ENCODE results near the gene SPRN.

DNA sequence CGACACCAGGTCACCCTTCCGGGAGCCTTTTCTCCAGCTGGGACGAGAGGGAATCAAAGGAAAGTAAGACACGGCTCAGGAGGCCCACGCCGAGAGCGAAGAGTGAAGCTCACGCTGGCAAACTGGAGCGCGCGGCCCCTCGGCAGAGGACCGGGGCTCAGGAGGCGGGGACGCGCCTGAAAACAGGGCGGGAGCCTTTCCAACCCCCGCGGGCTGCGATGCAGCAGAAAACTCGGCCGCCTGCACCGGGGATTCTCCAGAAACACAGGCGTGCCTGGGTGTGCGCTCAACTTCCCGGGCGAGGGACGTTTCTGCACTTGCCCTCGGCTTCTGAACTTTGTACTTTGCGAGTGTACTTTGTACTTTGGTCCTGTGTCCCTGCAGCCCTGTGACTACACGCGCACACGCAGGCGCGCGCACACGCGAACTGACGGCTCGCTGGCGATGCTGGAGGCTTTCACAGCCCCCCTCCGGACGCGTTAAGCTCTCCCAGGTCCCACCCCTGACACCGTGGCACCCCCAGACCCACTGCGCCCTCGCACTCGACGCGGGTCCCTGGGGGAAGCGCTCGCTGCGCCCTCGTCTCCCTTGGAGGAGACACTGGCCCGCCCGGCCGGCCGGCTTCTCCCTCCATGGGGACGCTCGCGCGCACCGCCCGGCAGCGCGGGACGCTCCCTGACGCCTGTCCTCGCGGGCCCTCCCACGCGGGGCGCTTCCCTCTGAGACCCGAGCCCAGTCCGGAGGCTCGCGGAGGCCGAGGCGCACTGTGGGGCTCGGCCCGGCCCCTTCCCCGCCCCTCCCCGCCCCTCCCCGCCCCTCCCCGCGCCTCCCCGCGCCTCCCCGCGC lies 46.0 kb downstream of the SPRN start:
- TF ChIP-seq, protein P1, sequence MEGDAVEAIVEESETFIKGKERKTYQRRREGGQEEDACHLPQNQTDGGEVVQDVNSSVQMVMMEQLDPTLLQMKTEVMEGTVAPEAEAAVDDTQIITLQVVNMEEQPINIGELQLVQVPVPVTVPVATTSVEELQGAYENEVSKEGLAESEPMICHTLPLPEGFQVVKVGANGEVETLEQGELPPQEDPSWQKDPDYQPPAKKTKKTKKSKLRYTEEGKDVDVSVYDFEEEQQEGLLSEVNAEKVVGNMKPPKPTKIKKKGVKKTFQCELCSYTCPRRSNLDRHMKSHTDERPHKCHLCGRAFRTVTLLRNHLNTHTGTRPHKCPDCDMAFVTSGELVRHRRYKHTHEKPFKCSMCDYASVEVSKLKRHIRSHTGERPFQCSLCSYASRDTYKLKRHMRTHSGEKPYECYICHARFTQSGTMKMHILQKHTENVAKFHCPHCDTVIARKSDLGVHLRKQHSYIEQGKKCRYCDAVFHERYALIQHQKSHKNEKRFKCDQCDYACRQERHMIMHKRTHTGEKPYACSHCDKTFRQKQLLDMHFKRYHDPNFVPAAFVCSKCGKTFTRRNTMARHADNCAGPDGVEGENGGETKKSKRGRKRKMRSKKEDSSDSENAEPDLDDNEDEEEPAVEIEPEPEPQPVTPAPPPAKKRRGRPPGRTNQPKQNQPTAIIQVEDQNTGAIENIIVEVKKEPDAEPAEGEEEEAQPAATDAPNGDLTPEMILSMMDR (IDR thresholded peaks at IDR 0.05): no peak
- peak in 1 of 4 donors; percentile 17 for TF ChIP-seq POLR2A (IDR thresholded peaks at IDR 0.05)
